ENCODE measurements around the gene FOXRED2.
A peak's percentile ranks its signal among the peaks of the same experiment; 100 is the strongest.
"Not testable (repeated sequence)": the region's sequence is repeated elsewhere in the genome, so short reads cannot be mapped to it uniquely, and the experiment has no call there.

The FOXRED2 gene

DNA sequence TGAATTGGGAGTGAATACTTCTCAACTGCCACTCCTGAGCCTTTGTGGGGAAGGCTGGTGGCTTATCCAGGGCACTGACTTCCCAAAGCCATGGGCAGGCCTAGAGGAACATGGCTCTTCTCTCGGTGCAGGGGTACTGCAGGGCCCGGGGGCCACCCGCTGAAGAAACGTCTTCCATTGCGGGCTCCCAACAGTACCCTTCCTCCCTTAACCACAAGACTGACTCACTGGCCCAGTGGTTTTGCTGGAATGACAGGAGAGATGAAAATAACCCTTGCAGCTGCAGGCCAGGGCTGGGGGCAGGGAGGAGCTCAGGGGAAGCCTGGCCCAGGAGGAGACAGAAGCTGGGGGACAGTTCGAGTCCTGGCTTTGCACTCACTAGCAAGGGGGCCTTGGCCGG is 38.9 kb downstream of the FOXRED2 start:
- DNase-seq = peak; percentile 94

DNA sequence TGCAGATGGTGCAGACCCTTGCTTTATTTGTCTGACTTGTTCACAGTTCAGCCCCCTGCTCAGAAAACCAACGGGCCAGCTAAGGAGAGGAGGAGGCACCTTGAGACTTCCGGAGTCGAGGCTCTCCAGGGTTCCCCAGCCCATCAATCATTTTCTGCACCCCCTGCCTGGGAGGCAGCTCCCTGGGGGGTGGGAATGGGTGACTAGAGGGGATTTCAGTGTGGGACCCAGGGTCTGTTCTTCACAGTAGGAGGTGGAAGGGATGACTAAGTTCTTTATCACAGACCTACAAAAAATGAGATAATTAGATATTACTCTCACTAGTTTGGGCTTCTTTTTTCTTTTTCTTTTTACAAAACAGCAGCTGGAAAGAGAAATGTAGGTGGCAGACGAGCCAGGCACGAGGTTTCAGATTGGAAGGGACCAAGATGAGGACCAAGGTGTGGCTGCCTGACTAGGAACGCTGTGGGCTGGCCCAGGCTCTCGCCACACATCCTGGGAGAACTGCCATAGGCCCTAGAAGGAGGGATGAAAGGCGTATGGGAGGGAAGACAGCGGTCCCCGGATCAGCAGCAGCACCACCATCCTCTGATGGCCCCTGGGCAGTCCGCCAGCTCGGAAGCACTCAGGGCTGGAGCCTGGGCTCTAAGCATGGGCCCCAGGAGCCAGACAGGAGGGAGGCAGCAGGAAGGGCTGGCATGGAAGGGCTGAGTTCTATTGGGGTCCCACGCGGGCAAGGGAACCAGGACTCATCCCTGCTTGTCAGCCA is 39.6 kb downstream of the FOXRED2 start:
- no peak for DNase-seq

DNA sequence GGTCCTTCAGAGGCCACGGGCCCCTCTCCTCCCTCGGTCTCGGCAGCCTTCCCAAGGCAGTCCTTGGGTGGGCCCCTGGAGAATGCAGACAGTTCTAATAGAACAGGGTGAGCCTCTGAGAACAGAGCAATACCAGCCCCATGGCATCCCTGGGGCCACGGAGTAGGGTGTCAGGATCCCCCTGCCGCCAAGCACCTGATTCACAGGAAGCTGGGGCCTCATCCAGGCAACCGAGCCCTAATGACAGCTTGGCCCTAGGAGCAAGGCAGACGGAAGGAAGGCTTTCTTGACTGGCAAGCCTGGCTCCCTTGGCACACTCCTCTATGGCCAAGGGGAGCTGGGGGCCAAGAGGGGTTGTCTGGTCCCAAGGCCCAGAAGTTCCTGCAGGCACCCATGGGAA is 40.6 kb downstream of the FOXRED2 start:
- no peak for DNase-seq

DNA sequence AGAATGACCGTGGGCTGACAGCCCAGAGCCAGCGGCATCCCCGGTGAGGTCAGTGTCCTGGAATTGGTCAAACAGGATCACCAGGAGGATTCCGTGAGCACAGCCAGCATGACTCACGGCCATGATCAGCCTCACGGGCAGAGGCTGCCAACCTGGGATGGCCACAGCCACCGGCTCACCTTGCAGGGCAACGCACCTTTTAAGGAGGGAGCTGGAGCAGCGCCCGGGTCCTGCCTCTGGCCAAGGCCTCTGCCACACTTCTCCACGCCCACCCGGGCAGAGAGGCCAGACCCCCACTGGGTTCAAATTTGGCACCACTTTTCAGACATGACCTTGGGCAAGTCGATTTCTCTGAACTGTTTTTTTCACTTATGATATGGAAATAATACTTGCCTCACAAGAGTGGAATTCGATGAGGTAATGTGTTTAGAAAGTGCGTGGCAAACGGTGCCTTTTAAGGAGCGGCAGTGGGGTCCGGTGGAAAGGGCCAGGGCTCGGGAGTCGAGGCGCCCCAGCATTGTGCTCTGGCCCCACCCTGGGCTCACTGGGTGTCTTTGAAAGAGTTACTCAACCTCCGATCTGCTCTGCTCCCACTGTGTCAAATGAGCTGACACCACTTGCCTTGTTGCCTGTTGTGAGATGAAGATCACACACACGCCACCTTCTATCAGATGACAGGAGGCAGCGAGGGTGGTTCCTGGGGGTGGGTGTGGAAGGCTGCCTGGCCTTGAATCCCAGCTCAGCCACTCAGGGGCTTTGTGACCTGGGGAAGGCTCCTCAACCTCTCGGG is 41.4 kb downstream of the FOXRED2 start:
- DNase-seq = peak; percentile 84

DNA sequence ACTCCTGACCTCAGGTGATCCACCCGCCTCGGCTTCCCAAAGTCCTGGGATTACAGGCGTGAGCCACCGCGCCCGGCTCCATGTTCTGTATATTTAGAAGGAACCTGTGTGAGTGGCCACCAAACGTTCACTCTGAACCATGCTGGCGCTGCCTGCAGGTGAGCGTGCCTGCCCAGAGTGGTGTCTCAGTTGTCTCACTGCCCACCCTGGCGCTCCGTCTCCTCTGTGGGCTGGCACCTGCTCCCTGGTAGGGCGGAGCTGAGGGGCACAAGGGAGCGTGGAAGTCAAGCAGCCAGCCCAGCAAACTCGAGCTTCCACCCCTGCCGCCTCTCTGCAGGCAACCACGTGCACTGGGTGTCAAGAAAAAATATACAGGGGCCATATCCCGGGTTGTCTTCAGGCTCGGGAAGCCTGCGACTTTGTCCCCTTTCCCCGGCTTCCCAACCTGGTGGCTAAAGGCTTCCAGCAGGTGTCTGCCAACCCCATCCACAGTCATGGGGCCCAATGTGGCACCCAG is 42.1 kb downstream of the FOXRED2 start:
- DNase-seq = no peak

DNA sequence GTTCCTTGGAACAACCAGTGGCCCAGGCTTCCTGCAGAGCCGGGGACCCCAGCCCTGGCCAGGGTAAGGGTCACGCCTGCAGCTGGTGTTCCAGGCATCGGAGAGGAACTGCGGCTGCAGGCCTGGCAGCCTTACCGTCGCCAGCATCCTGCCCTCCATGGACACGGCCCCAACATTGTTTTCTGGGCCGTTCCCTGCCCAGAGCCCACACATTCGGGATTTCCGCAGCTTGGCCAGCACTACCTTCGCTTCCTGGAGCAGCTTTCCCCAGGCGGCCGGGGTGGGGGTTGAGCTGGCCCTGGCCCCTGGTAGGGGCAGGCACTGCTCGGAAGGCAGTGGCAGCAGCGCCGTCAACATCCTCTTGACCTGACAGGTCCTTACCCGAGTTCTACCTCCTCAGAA is 43.1 kb downstream of the FOXRED2 start:
- no peak for DNase-seq

DNA sequence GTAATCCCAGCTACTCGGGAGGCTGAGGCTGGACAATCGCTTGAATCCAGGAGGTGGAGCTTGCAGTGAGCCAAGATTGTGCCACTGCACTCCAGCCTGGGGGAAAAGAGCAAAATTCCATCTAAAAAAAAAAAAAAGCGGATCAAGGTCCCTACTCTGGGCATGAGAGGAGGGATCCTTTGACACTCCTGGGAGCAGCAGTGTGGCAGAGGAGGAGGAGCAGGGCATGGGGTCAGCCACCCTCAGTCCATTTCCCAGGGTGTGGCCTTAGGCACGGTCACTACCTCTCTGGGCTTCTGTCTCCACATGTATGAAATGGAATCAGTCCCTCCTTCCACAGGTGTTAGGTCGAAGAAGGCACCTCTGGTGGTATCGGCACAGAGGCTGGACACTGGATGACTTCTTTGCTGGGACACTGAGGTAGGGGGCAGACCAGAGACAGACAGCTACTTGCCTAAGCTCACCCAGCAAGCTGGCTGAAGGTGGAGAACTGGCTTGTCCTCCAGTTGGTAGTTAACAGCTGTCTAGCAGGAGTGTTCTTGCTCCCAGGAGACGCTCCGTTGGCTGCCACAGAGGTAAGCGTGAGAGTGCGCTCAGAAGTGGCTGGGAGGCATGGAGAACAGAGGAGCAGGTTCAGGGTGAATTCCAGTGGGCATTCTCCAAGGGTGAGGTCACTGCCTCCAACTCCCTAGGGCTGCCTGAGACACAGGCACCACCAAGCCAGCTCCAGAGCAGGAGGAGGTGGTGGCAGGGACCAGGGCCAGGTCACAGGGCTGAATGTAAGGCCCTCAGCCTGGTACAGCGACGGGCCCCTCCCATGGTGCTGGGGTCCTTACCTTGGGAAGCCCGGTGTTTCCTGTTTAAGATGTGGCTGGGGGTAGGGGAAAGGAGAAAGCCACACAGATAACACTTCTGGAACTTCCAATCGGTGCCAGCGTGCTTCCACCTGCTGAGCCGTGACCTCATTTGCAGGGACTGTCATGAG is 44.9 kb downstream of the FOXRED2 start:
- peak; percentile 99 for DNase-seq

DNA sequence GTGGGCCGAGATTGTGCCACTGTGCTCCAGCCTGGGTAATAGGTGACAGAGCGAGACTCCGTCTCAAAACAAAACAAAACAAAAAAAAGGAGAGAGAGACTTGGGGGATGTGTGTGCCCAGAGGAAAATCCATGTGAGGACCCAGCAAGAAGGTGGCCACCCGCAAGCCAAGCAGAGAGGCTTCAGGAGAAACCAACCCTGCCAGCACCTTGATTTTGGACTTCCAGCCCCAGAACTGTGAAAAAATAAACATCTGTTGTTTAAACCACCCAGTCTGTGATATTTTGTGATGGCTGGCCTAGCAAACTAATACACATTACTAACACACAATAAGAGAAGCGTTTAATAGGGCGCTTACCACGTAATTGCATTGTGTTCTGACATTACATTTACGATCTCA is 46.6 kb downstream of the FOXRED2 start:
- no peak for DNase-seq

DNA sequence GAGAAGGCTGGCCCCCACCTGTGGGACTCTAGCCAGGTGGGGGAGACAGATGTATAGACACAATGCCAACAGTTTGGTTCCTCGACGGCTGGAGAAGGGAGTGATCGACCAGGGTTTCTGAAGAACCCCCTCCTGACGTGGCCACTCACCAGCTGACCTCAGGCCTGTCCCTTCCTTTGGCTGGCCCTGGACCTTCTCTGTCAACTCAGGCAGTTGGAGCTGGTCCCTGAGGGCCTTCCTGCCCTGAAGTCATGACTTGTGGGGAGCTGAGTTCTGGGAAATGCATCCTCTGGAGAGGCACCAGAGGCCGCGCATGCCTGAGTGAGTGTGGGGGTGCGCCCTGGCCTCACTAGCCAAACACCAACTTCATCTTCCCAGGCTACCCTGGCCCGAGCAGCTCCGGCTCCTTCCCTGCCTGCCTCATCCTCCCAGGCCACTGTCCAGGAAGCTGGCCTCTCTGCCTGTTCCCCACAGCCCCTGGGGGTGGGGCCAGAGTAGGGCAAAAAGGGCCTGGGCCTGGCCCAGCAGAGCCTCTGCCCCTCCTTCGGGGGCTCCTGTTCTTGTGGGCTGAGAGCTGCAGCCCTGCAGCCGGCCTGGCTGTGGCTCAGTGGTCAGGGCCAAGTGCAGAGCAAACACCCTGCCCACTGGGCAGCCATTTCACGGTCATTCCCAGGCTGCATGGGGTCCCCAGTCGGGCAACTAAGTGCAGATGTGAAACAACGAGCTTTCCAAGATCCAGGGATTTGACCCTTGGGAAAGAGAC is 49.0 kb downstream of the FOXRED2 start:
- DNase-seq = peak; percentile 77

DNA sequence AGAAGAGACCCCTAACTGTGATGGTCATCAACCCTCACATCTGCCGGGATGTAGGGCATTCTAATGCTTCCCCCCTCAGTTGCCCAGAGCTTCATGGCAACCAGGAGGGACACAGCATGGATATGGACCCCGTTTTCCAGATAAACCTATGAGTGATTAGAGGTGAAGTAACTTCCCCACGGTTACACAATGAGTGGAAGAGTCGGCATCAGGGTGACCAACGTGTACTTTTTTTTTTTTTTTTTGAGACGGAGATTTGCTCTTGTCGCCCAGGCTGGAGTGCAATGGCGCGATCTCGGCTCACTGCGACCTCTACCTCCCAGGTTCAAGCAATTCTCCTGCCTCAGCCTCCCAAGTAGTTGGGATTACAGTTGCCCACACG is 50.4 kb downstream of the FOXRED2 start:
- DNase-seq = no peak

DNA sequence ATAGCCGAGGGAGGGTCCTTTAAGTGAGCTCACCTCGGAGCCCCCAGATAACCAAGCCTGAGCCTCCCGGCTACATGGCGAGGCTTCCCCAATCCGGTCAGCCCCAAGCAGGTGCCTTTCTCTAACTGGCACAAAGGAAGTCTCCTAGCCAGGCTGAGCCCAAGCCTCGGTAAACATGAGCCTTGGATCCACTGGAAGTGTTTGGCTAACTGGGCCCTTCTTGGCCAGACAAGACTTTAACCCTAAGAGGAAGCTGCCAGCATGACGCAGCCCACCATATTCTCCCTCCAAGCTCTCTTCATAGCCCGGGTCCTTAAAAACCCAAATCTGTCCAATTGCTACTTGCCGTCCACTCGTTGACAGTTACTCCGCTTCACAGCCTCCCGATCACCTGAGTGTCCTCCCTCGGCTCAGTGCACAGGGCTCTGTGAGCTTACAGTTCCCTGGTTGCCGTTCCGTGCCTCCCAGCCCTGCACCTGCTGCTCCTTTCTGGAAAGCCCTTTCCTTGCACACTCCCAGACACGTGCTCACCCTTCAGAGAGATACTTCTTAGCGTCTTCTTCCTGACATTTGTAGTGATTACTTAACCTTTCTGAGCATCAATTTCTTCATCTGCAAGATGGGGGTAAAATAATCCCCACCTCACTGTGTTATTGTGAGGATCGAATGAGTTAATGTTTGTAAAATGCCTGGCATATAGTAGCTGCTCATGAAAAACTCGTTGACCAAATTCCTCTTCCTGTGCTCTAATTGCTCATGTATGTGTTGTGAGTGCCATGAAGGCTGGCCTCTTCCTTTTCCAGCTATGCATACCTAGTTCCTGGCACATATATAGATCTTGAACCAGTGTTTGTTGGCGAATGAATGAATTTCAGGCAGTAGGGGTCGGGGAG is 51.0 kb downstream of the FOXRED2 start:
- no peak for DNase-seq

DNA sequence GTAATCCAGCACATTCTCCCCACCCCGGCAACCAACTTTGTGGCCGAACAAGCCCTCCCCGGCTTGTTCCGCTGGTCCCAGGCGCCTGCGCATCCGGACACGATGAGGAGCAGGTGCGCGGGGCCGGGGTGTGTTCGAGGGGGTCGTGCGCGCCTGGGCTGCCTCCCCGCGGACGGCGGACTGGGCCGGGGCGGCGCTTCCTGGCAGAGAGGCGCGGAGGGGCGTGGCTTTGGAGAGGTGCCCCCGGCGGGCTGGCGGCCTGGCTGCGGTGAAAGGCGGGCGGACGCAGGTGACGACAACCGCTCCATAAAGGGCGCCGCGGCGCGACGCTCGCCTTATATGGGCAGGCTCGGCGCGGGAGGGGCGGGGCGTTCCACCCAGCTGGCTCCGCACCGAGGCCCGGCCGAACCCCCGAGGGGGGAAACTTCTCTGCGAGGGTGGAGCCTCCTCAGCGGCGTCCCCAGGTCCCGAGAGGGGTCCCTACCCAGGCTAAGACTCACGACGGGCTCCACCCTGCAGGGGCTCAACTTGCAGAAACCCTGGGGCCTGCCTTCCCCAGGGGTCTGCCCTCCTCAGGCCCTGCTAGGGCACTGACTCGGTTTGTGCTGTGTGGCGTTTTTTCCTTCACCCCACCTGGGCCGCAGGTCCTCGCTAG is 51.8 kb downstream of the FOXRED2 start:
- DNase-seq = peak; percentile 97

DNA sequence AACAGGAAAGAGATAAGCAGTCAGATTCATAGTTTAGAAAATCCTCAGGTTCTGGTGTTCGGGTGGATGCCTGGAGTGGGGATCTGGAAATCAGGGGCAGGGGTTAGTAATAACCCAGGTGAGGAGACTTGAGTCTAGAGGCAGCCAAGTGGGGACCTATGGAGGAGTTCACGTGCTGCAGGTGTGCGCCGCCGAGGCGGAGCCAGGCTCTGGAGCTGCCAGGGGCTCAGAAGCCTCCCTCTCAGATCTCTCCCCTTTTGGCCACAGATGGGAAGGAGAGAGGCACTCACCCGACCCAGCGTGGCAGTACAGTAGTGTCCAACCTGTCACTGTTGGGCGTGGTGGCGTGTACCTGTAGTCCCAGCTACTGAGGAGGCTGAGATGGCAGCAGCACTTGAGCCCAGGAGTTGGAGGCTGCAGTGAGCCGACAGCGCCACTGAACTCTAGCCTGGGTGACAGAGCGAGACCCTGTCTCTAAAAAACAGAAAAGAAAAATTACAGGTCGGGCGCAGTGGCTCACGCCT is 52.9 kb downstream of the FOXRED2 start:
- no peak for DNase-seq

DNA sequence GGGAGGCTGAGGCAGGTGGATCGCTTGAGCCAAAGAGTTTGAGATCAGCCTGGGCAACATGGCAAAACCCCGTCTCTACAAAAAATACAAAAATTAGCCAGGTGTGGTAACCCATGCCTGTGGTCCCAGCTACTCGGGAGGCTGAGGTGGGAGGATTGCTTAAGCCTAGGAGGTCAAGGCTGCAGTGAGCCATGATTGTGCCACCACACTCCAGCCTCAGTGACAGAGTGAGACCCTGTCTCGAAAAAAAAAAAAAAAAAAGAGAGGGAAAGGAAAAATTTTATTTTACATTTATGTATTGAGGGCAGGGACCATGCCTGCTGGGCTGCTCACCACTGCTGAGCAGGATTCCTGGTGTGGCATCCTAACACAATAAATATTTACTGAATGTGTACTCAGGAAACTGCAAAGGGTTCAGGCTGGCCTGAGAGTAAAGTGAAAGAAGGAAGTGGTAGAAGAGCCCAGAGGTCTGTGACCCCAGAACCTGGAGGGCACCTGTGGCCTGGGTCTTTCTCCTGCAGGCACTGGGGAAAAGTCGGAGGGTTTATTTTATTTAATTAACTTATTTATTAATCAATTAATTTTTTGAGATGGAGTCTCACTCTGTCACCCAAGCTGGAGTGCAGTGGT is 53.7 kb downstream of the FOXRED2 start:
- DNase-seq = not testable (repeated sequence)

DNA sequence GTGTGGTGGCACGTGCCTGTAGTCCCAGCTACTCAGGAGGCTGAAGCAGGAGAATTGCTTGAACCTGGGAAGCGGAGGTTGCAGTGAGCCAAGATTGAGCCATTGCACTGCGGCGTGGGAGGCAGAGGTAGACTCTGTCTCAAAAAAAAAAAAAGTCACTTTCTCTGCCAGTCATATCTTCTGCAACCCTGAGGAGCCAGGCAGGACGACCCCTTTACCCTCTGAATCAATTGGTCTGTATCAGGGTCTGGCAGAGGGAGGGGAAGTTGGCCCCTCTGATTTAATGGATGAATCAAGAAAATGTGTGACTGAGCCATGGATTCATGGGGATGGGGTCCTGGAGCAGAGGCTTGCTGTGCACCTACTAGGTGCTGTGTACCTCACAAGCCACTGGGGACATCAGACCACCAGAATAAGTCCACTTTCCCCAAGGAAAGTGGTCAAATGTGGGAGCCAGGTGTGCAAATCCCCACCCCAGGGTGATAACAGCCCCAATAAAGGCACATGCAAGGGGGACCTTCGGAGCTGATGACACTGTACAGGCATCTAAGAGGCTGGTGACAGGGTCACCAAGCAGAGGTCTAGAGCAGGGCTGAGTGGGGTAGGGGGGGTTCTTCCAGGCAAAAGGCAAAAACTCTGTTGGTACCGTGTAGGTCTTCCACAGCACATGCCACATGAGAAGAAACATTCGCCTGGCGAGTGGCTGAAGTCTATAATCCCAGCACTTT is 54.4 kb downstream of the FOXRED2 start:
- no peak for DNase-seq

DNA sequence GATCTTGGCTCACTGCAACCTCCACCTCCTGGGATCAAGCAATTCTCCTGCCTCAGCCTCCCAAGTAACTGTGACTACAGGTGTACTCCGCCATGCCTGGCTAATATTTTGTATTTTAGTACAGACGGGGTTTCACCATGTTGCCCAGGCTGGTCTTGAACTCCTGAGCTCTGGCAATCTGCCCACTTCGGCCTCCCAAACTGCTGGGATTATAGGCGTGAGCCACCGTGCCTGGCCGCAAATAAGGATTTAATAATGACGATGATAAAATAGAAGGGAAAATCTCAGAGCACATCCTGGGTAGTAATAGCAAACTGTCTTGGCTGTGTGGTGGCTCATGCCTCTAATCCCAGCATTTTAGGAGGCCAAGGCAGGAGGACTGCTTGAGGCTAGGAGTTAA is 55.9 kb downstream of the FOXRED2 start:
- DNase-seq = not testable (repeated sequence)

DNA sequence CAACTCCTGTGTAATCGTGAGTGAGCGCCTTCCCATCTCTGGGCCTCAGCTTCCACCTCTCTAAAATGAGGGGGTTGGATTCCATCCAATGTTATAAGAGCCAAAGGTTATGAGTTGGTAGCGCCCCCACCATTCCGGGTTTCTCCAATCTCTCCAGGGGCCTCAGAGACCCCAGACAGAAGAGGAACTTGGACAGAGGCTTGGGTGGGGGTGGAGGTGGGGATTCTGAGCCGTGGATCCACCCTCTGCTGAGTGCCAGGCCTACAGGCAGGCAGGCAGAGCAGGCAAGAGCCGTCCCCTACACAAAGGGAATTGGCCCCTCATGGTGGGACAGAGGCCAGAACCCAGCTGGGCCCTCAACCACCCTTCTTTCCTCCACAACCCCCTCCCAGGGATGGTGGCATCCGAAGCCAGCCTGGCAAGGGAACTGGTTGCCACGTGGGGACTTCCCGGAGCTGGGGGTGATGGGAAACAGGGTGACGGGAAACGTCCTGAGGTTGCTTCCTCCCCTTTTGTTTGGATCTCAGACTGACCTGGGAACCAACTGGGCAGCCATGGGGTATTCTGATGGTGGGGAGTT is 57.2 kb downstream of the FOXRED2 start:
- DNase-seq = no peak

DNA sequence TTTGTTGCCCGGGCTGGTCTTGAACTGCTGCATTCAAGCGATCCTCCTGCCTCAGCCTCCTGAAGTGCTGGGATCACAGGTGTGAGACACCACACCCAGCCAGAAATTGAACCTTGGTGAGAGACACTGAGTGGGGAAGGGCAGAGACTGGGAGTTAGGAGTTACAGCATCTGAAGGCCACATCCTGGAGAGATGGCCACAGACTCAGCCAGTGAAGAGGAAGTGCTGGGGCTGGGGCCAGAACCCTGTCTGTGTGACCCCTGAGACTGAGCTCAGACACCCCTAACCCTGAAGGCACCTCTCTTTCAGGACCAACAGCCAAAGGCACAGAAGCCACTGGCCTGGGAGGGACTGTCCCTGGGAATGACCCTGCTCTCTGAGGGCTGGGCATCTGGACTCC is 59.2 kb downstream of the FOXRED2 start:
- DNase-seq = peak; percentile 50

Measured in islet precursor cell (in vitro differentiated cells).